GM12892 (cell line): Measurements from ENCODE around the gene MECP2.

Source experiments
- POLR2A ChIP-seq: IDR thresholded peaks from 2 replicates; pipeline ENCODE4 v1.6.1; 2011; ENCODE audit warnings: low read depth, low read length, control low read depth
- POLR2AphosphoS5 ChIP-seq: IDR thresholded peaks from 2 replicates; pipeline ENCODE4 v1.6.1; 2011; ENCODE audit warnings: low read depth, low read length, control low read depth
- TAF1 ChIP-seq: IDR thresholded peaks from 2 replicates; pipeline ENCODE4 v1.6.1; 2011; ENCODE audit warnings: low read depth, mild to moderate bottlenecking, control low read depth, low read length, borderline replicate concordance

DNA sequence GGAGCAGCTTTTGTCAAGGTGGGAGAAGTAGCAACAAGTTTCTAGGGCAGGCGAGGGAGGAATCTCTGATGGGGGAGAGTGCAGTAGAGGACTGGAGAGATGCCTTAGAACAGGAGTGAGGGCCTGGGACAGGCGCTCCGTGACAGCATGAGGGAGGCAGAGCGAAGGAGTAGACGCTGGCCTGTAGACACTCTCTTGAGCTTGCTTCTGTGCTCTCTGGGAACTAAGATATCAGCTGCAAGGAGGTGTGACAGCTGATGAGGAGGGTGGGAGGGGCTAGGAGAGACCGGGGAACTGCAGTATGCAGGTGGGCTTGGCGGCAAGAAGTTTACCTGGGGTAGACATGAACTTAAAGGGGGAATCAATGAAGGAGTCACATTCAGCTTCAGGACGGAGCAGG lies 35.7 kb downstream of the MECP2 start:
- TF ChIP-seq POLR2A (no peak), POLR2AphosphoS5 (no peak), TAF1 (no peak)
